ENCODE data around the gene LRP2BP.

LRP2BP gene

GRCh38 chr4:185424905-185425646, 29.4 kb upstream of the LRP2BP start:
- TF ChIP-seq TAF1 (IDR thresholded peaks at IDR 0.05; ENCODE audit: borderline replicate concordance, insufficient read depth, low read length), result no peak
- no peak for TF ChIP-seq SIN3A (IDR thresholded peaks at IDR 0.05; ENCODE audit: borderline replicate concordance, insufficient read depth, low read length)

- no peak for TF ChIP-seq SIN3A (IDR thresholded peaks at IDR 0.05; ENCODE audit: borderline replicate concordance, insufficient read depth, low read length)
These were observed 25.8 kb upstream of the LRP2BP start for GRCh38 chr4:185421366-185422124.

GRCh38 chr4:185416955-185417354, 21.2 kb upstream of the LRP2BP start:
- TF ChIP-seq TAF1 (IDR thresholded peaks at IDR 0.05; ENCODE audit: borderline replicate concordance, insufficient read depth, low read length) (no peak), POLR2AphosphoS5 (IDR thresholded peaks at IDR 0.05; ENCODE audit: low read depth, low read length) (no peak), FOXP2 (optimal IDR thresholded peaks at IDR 0.05; ENCODE audit: borderline replicate concordance, extremely low read depth, extremely low read length, insufficient read depth) (no peak), SIN3A (IDR thresholded peaks at IDR 0.05; ENCODE audit: borderline replicate concordance, insufficient read depth, low read length) (no peak)
- TF ChIP-seq, protein P1, sequence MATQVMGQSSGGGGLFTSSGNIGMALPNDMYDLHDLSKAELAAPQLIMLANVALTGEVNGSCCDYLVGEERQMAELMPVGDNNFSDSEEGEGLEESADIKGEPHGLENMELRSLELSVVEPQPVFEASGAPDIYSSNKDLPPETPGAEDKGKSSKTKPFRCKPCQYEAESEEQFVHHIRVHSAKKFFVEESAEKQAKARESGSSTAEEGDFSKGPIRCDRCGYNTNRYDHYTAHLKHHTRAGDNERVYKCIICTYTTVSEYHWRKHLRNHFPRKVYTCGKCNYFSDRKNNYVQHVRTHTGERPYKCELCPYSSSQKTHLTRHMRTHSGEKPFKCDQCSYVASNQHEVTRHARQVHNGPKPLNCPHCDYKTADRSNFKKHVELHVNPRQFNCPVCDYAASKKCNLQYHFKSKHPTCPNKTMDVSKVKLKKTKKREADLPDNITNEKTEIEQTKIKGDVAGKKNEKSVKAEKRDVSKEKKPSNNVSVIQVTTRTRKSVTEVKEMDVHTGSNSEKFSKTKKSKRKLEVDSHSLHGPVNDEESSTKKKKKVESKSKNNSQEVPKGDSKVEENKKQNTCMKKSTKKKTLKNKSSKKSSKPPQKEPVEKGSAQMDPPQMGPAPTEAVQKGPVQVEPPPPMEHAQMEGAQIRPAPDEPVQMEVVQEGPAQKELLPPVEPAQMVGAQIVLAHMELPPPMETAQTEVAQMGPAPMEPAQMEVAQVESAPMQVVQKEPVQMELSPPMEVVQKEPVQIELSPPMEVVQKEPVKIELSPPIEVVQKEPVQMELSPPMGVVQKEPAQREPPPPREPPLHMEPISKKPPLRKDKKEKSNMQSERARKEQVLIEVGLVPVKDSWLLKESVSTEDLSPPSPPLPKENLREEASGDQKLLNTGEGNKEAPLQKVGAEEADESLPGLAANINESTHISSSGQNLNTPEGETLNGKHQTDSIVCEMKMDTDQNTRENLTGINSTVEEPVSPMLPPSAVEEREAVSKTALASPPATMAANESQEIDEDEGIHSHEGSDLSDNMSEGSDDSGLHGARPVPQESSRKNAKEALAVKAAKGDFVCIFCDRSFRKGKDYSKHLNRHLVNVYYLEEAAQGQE (IDR thresholded peaks at IDR 0.05; ENCODE audit: insufficient read depth in 1 of 2, low read depth in 2 of 2, low read length in 2 of 2), result no peak

GRCh38 chr4:185412412-185412811, 16.7 kb upstream of the LRP2BP start:
- TF ChIP-seq, protein P1 (IDR thresholded peaks at IDR 0.05; ENCODE audit: insufficient read depth in 1 of 2, low read depth in 2 of 2, low read length in 2 of 2), result no peak
- TF ChIP-seq FOXP2 (optimal IDR thresholded peaks at IDR 0.05; ENCODE audit: borderline replicate concordance, extremely low read depth, extremely low read length, insufficient read depth), result no peak

GRCh38 chr4:185411849-185412248, 16.1 kb upstream of the LRP2BP start:
- TF ChIP-seq FOXP2 (optimal IDR thresholded peaks at IDR 0.05; ENCODE audit: borderline replicate concordance, extremely low read depth, extremely low read length, insufficient read depth) (no peak), TAF1 (IDR thresholded peaks at IDR 0.05; ENCODE audit: borderline replicate concordance, insufficient read depth, low read length) (no peak), SIN3A (IDR thresholded peaks at IDR 0.05; ENCODE audit: borderline replicate concordance, insufficient read depth, low read length) (no peak), POLR2AphosphoS5 (IDR thresholded peaks at IDR 0.05; ENCODE audit: low read depth, low read length) (no peak)
- TF ChIP-seq, protein P1 (IDR thresholded peaks at IDR 0.05; ENCODE audit: insufficient read depth in 1 of 2, low read depth in 2 of 2, low read length in 2 of 2), result no peak

- TF ChIP-seq POLR2AphosphoS5 (IDR thresholded peaks at IDR 0.05; ENCODE audit: low read depth, low read length) (no peak), FOXP2 (optimal IDR thresholded peaks at IDR 0.05; ENCODE audit: borderline replicate concordance, extremely low read depth, extremely low read length, insufficient read depth) (no peak), TAF1 (IDR thresholded peaks at IDR 0.05; ENCODE audit: borderline replicate concordance, insufficient read depth, low read length) (no peak), SIN3A (IDR thresholded peaks at IDR 0.05; ENCODE audit: borderline replicate concordance, insufficient read depth, low read length) (no peak)
- TF ChIP-seq, protein P1 (IDR thresholded peaks at IDR 0.05; ENCODE audit: insufficient read depth in 1 of 2, low read depth in 2 of 2, low read length in 2 of 2), result no peak
These were observed 12.7 kb upstream of the LRP2BP start for GRCh38 chr4:185408432-185408831.
